CD4-positive, alpha-beta T cell (primary cell): Measurements from ENCODE around the gene DCLRE1C. TPM values are rescaled to one million over a fixed set of nuclear protein-coding genes. Genes with fewer than 3 reads are reported as not detected.
"Not testable (repeated sequence)": the region's sequence is repeated elsewhere in the genome, so short reads cannot be mapped to it uniquely, and the experiment has no call there.

ENCODE experiments used
- ATAC-seq: fragments of 200-7000 bp; cut with Tn5 transposase; one replicate; pipeline ENCODE4 v1.10.0; 2022; ENCODE audit warnings: mild to moderate bottlenecking; ENCODE audit not compliant: poor library complexity
- CTCF ChIA-PET: fragments of 350-600 bp; sonication (Branson Sonifier 250); formaldehyde crosslinking; loops from one replicate; lab custom pipeline; 2021; ENCODE audit warnings: antibody characterized with exemption, inconsistent platforms; lab: Charles Lee
- POLR2A ChIA-PET: fragments of 350-600 bp; sonication (Branson Sonifier 250); formaldehyde crosslinking; loops from one replicate; lab custom pipeline; 2021; ENCODE audit warnings: antibody characterized with exemption, inconsistent platforms; lab: Charles Lee
- DNase-seq, 14 experiments: peaks; one replicate each; pipeline ENCODE4 v3.0.0-alpha.2; 2013 to 2020; ENCODE audit warnings: mixed read lengths in 2 of 14
- H3K27ac ChIP-seq, 2 donors: one replicate each; pipeline versions ENCODE4 v1.5.1 to v1.7.0; 2013; ENCODE audit warnings: low read length in 2 of 2, low read depth in 1 of 2, mild to moderate bottlenecking in 1 of 2
- H3K27me3 ChIP-seq, 2 experiments: 1 replicate in 1 of 2; 2 replicates in 1 of 2; pipeline versions ENCODE4 v1.6.1 to v1.7.0; 2013; ENCODE audit warnings: low read length in 2 of 2, control low read depth in 1 of 2, mild to moderate bottlenecking in 1 of 2, moderate library complexity in 1 of 2; ENCODE audit not compliant: insufficient read depth in 2 of 2, control insufficient read depth in 1 of 2
- H3K36me3 ChIP-seq: one replicate; pipeline ENCODE4 v1.6.1; 2013; ENCODE audit warnings: low read length, control low read depth; ENCODE audit not compliant: insufficient read depth
- H3K4me1 ChIP-seq: one replicate; pipeline ENCODE4 v1.6.1; 2013; ENCODE audit warnings: low read length, control low read depth; ENCODE audit not compliant: insufficient read depth
- H3K4me3 ChIP-seq: one replicate; pipeline ENCODE4 v1.5.1; 2013; ENCODE audit warnings: mild to moderate bottlenecking, low read length, moderate library complexity
- H3K9me3 ChIP-seq, 2 experiments: 1 replicate in 1 of 2; 2 replicates in 1 of 2; pipeline versions ENCODE4 v1.6.1 to v1.7.0; 2013; ENCODE audit warnings: low read length in 2 of 2, mild to moderate bottlenecking in 2 of 2, control low read depth in 1 of 2, moderate library complexity in 1 of 2; ENCODE audit not compliant: control insufficient read depth in 1 of 2, insufficient read depth in 1 of 2
- H3K27ac Mint-ChIP-seq: one replicate; pipeline ENCODE4 v1.8.0; 2020; ENCODE audit warnings: mixed read lengths
- H3K27me3 Mint-ChIP-seq: one replicate; pipeline ENCODE4 v1.8.0; 2021; ENCODE audit warnings: mixed read lengths
- H3K36me3 Mint-ChIP-seq: one replicate; pipeline ENCODE4 v1.8.0; 2021; ENCODE audit warnings: low read depth, mixed read lengths
- H3K4me1 Mint-ChIP-seq: one replicate; pipeline ENCODE4 v1.8.0; 2021; ENCODE audit warnings: low read depth, mixed read lengths
- H3K4me3 Mint-ChIP-seq: one replicate; pipeline ENCODE4 v1.8.0; 2020; ENCODE audit warnings: mild to moderate bottlenecking, mixed read lengths
- H3K9me3 Mint-ChIP-seq: one replicate; pipeline ENCODE4 v1.8.0; 2020; ENCODE audit warnings: mixed read lengths
- intact Hi-C, 2 experiments: fragments of 100-400 bp; cut with DNase I in 1 of 2; cut with micrococcal nuclease in 1 of 2; formaldehyde crosslinking; loops; one replicate each; pipeline versions ENCODE4 v1.15.1 to v1.9.0; 2023 to 2025; cut with DNase I, micrococcal nuclease
- total RNA-seq, 174 experiments: library from RNA in 2 of 174; stranded (reverse) in 2 of 174; gene quantifications; one replicate each; pipeline ENCODE4 v1.2.3 and lab custom pipeline; 2021 to 2026
- TF ChIP-seq, protein P1 (sequence below): fragments of 200-600 bp; IDR thresholded peaks from one replicate; pipeline ENCODE4 v1.8.0; 2022; ENCODE audit warnings: antibody characterized with exemption, mild to moderate bottlenecking

Gene DCLRE1C
- total RNA-seq, 2 experiments from 2014 or later: 11.0 to 15.4 TPM

DNA sequence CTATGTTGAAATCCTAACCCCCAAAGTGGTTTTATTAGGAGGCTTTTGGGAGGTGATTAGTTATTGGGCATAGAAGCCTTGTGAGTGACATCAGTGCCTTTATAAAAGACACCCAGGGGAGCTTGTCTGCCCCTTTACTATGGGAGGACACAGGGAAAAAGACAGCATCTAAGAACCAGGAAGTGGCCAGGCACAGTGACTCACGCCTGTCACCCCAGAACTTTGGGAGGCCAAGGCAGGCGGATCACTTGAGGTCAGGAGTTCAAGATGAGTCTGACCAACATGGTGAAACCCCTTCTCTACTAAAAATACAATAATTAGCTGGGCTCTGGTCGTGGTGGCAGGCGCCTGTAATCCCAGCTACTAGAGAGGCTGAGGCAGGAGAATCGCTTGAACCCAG is 14.9 kb downstream of the DCLRE1C start:
- H3K27me3 Mint-ChIP-seq, H3K27me3 ChIP-seq, H3K4me3 ChIP-seq, POLR2A ChIA-PET, H3K27ac Mint-ChIP-seq, H3K27ac ChIP-seq, H3K4me3 Mint-ChIP-seq, H3K9me3 Mint-ChIP-seq, H3K9me3 ChIP-seq, ATAC-seq, intact Hi-C loops, CTCF ChIA-PET, H3K4me1 Mint-ChIP-seq: not testable (repeated sequence)
- peaks cover 62% of the 10 kb centered on the region for H3K36me3 Mint-ChIP-seq
- H3K36me3 ChIP-seq: peaks cover 44% of the 10 kb centered on the region
- DNase-seq: peak in 3 of 14 experiments; percentile 9 to 52 (median 34)
- peaks cover 11% of the 10 kb centered on the region for H3K4me1 ChIP-seq

DNA sequence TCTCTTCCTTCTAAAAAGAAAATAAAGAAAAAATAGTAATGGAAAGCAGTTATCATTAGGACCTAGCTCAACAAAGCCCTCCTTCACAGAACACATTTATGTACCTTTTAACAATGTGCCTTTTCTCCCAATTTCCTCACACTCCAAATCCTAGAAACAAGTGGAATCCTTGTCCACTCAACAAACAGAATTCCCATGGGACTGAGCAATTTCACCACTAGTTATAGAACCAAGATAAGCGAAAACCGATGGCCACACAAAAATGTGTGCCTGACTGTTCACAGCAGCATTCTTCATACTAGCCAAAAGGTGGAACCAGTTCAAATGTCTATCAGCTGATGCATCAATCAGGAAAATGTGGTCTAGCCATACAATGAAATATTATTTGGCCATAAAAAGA is 17.3 kb downstream of the DCLRE1C start:
- no peaks in the 10 kb centered on the region for H3K4me1 ChIP-seq
- H3K9me3 ChIP-seq: no peaks in the 10 kb centered on the region
- Mint-ChIP-seq H3K36me3 (peaks cover 69% of the 10 kb centered on the region), H3K27me3 (no peaks in the 10 kb centered on the region), H3K9me3 (no peaks in the 10 kb centered on the region), H3K27ac (peak overlapping the region; percentile 24), H3K4me1 (no peaks in the 10 kb centered on the region), H3K4me3 (no peak overlapping the region)
- ATAC-seq (no peak), DNase-seq (no peak)
- H3K4me3 ChIP-seq: no peak overlapping the region
- ChIA-PET CTCF (no interaction called here), POLR2A (no interaction called here)
- intact Hi-C loops: no loop called here
- H3K36me3 ChIP-seq: peaks cover 52% of the 10 kb centered on the region
- H3K27ac ChIP-seq: no peak overlapping the region
- no peaks in the 10 kb centered on the region for H3K27me3 ChIP-seq
- TF ChIP-seq, protein P1, sequence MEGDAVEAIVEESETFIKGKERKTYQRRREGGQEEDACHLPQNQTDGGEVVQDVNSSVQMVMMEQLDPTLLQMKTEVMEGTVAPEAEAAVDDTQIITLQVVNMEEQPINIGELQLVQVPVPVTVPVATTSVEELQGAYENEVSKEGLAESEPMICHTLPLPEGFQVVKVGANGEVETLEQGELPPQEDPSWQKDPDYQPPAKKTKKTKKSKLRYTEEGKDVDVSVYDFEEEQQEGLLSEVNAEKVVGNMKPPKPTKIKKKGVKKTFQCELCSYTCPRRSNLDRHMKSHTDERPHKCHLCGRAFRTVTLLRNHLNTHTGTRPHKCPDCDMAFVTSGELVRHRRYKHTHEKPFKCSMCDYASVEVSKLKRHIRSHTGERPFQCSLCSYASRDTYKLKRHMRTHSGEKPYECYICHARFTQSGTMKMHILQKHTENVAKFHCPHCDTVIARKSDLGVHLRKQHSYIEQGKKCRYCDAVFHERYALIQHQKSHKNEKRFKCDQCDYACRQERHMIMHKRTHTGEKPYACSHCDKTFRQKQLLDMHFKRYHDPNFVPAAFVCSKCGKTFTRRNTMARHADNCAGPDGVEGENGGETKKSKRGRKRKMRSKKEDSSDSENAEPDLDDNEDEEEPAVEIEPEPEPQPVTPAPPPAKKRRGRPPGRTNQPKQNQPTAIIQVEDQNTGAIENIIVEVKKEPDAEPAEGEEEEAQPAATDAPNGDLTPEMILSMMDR: no peak

DNA sequence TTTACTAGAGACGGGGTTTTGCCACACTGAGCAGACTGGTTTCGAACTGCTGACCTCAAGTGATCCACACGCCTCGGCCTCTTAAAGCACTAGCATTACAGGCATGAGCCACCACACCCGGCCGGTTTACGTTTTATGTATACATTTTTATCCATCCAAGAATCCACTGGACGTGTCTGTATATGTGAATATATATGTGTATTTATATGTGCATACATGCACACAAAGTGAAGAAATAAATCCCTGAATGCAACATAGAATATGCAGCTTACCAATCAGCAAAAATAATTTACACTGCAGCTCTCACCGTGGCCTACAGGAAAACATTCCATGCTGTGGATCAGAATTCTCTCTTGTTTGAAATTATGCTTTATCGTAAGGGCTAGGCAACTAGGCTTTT is 23.3 kb downstream of the DCLRE1C start:
- no peaks in the 10 kb centered on the region for H3K9me3 ChIP-seq
- no peaks in the 10 kb centered on the region for H3K4me1 ChIP-seq
- H3K9me3 Mint-ChIP-seq: no peaks in the 10 kb centered on the region
- H3K27ac ChIP-seq: no peak overlapping the region
- H3K4me3 ChIP-seq: no peak overlapping the region
- intact Hi-C loops: no loop called here
- no peak overlapping the region for H3K4me3 Mint-ChIP-seq
- no peak overlapping the region for H3K27ac Mint-ChIP-seq
- DNase-seq (no peak), ATAC-seq (no peak)
- H3K27me3 Mint-ChIP-seq: no peaks in the 10 kb centered on the region
- no peaks in the 10 kb centered on the region for H3K27me3 ChIP-seq
- CTCF ChIA-PET: no interaction called here
- POLR2A ChIA-PET: no interaction called here
- H3K4me1 Mint-ChIP-seq: no peaks in the 10 kb centered on the region
- peaks cover 93% of the 10 kb centered on the region for H3K36me3 Mint-ChIP-seq
- TF ChIP-seq, protein P1: no peak
- H3K36me3 ChIP-seq: peaks cover 87% of the 10 kb centered on the region

DNA sequence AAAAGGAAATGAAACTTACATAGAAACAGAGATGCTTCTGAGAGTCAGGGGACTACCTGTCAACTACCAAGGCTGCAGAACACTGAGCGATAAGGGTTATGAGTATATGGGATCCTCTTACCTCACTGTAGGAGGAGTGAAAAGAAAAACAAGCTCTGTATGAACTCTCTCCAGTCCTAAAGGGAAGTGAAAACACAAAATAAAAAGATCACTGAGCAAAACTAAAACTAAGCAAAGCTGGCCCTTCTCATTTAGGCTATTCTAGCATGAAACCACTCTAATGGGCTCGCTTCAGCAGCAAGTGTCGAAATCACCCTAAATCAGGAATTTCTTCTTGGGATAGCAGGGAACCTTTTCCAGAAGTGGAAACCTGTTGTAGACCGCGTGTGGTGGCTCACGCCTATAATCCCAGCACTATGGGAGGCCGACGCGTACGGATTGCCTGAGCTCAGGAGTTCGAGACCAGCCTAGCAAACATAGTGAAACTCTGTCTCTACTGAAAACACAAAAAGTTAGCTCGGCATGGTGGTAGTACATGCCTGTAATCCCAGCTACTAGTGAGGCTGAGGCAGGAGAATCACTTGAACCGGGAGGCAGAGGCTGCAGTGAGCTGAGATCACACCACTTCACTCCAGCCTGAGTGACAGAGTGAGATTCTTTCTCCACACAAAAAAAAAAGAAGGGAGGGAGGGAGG is 27.0 kb downstream of the DCLRE1C start:
- Mint-ChIP-seq H3K27me3 (no peaks in the 10 kb centered on the region), H3K36me3 (peaks cover 93% of the 10 kb centered on the region), H3K4me3 (no peak overlapping the region), H3K9me3 (no peaks in the 10 kb centered on the region), H3K4me1 (no peaks in the 10 kb centered on the region), H3K27ac (no peak overlapping the region)
- CTCF ChIA-PET: no interaction called here
- TF ChIP-seq, protein P1: no peak
- Histone ChIP-seq H3K27me3 (no peaks in the 10 kb centered on the region), H3K4me3 (no peak overlapping the region), H3K36me3 (peaks cover 75% of the 10 kb centered on the region), H3K9me3 (no peaks in the 10 kb centered on the region), H3K4me1 (no peaks in the 10 kb centered on the region), H3K27ac (no peak overlapping the region)
- ATAC-seq (no peak), DNase-seq (no peak)
- intact Hi-C loops: no loop called here
- POLR2A ChIA-PET: no interaction called here
